SH-SY5Y (cell line): ENCODE measurements around the gene WTAP.

ENCODE experiments used
- GATA2 ChIP-seq: IDR thresholded peaks from 2 replicates; pipeline ENCODE4 v1.6.1; 2011; ENCODE audit warnings: mild to moderate bottlenecking, low read depth, low read length
- GATA3 ChIP-seq: IDR thresholded peaks from 2 replicates; pipeline ENCODE4 v1.6.1; 2011; ENCODE audit warnings: low read depth, mild to moderate bottlenecking, low read length, moderate library complexity

The WTAP gene

DNA sequence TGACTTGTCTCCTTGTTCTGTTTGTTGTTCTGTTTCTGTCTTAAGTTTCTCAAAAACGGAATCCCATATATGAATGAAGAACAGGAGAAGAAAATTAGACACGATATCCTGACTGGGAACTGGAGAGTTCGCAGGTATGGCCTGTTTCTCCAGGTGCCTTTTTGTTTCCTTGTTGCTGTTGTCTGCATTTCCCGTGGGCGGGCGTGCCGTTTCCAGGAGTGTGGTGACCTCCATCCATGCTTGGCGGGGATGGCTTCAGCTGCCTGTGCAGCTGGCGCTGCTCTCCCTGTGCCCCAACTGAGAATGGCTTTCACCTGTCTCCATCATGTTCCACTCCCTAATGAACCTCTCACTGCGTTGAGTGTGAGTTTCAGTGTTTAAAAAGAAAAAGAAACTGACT is 77.2 kb downstream of the WTAP start:
- no peak for TF ChIP-seq GATA3
- no peak for TF ChIP-seq GATA2

DNA sequence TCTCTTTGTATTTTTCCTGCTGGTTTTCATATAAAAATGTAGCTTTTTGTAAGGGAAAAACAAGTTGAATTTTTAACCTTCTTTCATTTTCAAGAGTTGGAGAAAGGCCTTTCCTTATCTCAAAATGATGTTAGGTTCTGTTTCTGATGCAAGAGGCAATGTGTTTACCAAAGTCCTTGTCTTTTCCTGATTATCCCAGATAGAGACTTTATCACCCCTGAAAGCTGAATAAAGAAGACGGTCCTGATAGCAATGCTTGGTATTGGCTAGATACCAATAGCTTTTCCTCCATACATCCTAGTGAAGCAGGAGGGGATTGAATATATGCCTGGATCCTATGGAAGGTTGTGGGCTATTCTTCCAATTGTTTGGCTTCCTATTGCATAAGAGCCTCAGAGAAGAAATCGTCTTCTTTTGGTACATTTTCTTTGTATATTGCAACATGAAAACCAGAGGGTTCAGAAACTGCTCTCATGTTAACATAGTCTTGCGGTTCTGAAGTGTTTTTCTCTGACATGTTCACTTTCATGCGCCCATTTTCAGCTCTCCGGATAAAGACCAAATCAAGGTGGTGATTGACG is 78.2 kb downstream of the WTAP start:
- no peak for TF ChIP-seq GATA2
- TF ChIP-seq GATA3, result no peak
